ENCODE results near the gene BBS9.

BBS9 gene

DNA sequence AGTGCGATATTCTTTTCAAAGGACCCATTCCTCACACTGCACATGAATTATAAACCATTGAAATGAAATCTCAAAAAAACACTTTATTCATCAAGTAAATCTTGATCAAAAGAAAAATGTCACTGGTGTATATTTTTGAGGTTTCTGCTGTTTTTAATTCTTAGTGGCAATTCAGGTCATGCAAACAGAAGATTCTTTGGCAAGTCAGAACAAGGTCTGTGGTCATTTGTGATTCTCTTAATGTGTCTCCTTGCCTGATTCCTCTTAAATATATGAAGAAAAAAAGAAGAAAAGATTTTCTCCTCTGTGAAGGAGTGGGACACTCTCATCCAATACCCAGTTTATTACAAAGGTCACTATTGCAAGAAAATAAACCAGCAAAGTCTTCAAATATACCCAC, 467.8 kb downstream of the BBS9 start:
- H3K27ac ChIP-seq = no peak overlapping the region
- TF ChIP-seq, protein P1, sequence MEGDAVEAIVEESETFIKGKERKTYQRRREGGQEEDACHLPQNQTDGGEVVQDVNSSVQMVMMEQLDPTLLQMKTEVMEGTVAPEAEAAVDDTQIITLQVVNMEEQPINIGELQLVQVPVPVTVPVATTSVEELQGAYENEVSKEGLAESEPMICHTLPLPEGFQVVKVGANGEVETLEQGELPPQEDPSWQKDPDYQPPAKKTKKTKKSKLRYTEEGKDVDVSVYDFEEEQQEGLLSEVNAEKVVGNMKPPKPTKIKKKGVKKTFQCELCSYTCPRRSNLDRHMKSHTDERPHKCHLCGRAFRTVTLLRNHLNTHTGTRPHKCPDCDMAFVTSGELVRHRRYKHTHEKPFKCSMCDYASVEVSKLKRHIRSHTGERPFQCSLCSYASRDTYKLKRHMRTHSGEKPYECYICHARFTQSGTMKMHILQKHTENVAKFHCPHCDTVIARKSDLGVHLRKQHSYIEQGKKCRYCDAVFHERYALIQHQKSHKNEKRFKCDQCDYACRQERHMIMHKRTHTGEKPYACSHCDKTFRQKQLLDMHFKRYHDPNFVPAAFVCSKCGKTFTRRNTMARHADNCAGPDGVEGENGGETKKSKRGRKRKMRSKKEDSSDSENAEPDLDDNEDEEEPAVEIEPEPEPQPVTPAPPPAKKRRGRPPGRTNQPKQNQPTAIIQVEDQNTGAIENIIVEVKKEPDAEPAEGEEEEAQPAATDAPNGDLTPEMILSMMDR (IDR thresholded peaks at IDR 0.05) = no peak
- no peaks in the 10 kb centered on the region for H3K27me3 ChIP-seq
- no peaks in the 10 kb centered on the region for H3K36me3 ChIP-seq
- H3K9me3 ChIP-seq = no peaks in the 10 kb centered on the region
- no peak overlapping the region for H3K4me3 ChIP-seq (ENCODE audit: low read depth in 1 of 2, low read length in 1 of 2)
- peaks cover 5 to 18% of the 10 kb centered on the region in 2 experiments for H3K4me1 ChIP-seq (ENCODE audit: control insufficient read depth in 1 of 2, insufficient read depth in 1 of 2, low read depth in 1 of 2, low read length in 1 of 2)

DNA sequence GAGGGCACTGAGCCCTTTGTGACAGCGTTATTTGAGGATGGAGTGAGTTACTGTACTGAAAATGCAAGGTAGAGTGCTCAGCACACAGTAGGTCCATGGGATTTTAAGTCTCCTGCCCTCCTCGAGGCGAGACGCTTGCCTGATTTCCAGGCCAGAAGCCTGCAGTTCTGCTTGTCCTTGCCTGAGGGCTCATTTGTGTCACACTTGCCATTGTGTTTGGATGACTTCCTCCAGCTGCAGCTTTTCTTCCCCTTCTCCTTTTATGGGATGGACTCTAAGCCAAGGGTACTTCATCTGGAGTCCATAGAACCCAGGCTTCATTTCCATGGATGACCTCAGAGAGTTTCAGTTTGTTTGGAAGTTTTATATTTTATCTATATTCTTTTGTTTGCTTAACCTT, 471.7 kb downstream of the BBS9 start:
- Histone ChIP-seq H3K4me3 (ENCODE audit: low read depth in 1 of 2, low read length in 1 of 2) (no peak overlapping the region), H3K27me3 (no peaks in the 10 kb centered on the region), H3K9me3 (no peaks in the 10 kb centered on the region), H3K27ac (no peak overlapping the region), H3K36me3 (no peaks in the 10 kb centered on the region), H3K4me1 (ENCODE audit: control insufficient read depth in 1 of 2, insufficient read depth in 1 of 2, low read depth in 1 of 2, low read length in 1 of 2) (no peaks in the 10 kb centered on the region)
- TF ChIP-seq, protein P1 (IDR thresholded peaks at IDR 0.05) = no peak

- no peaks in the 10 kb centered on the region for H3K36me3 ChIP-seq
- no peaks in the 10 kb centered on the region for H3K27me3 ChIP-seq
- H3K4me1 ChIP-seq (ENCODE audit: control insufficient read depth in 1 of 2, insufficient read depth in 1 of 2, low read depth in 1 of 2, low read length in 1 of 2) = no peaks in the 10 kb centered on the region
- H3K27ac ChIP-seq = no peak overlapping the region
- no peaks in the 10 kb centered on the region for H3K9me3 ChIP-seq
- no peak overlapping the region for H3K4me3 ChIP-seq (ENCODE audit: low read depth in 1 of 2, low read length in 1 of 2)
- TF ChIP-seq, protein P1 (IDR thresholded peaks at IDR 0.05) = no peak
Observed at GRCh38 chr7:33601884-33602283, 472.5 kb downstream of the BBS9 start.

- Histone ChIP-seq H3K27me3 (no peaks in the 10 kb centered on the region), H3K9me3 (no peaks in the 10 kb centered on the region), H3K27ac (no peak overlapping the region), H3K4me1 (ENCODE audit: control insufficient read depth in 1 of 2, insufficient read depth in 1 of 2, low read depth in 1 of 2, low read length in 1 of 2) (no peaks in the 10 kb centered on the region), H3K36me3 (no peaks in the 10 kb centered on the region), H3K4me3 (ENCODE audit: low read depth in 1 of 2, low read length in 1 of 2) (no peak overlapping the region)
- TF ChIP-seq, protein P1 (IDR thresholded peaks at IDR 0.05) = no peak
Observed at GRCh38 chr7:33604056-33604455, 474.7 kb downstream of the BBS9 start.

- no peaks in the 10 kb centered on the region for H3K4me1 ChIP-seq (ENCODE audit: control insufficient read depth in 1 of 2, insufficient read depth in 1 of 2, low read depth in 1 of 2, low read length in 1 of 2)
- no peak overlapping the region for H3K27ac ChIP-seq
- no peaks in the 10 kb centered on the region for H3K36me3 ChIP-seq
- no peaks in the 10 kb centered on the region for H3K27me3 ChIP-seq
- TF ChIP-seq, protein P1 (IDR thresholded peaks at IDR 0.05) = no peak
- no peaks in the 10 kb centered on the region for H3K9me3 ChIP-seq
- no peak overlapping the region for H3K4me3 ChIP-seq (ENCODE audit: low read depth in 1 of 2, low read length in 1 of 2)
Observed at GRCh38 chr7:33610918-33611317, 481.6 kb downstream of the BBS9 start.

DNA sequence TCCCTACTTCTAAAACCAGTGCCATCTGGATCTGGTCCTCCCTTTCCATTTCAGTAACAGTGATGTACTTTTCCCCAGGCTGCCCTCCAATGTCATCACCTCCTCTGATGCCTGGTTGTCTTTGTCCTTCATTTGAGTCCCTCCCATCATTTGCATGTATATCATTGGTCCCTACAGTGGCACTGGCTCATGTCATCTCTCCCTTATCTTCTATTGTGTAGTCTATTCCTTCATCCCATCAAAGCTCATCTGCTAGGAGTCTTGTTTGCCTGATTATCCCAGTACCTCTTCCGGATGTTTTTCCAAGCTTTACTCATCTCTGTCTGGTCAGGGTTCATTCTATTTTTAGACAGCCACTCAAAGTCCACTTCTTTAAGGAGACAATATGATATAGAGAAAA, 483.1 kb downstream of the BBS9 start:
- H3K27me3 ChIP-seq = no peaks in the 10 kb centered on the region
- TF ChIP-seq, protein P1 (IDR thresholded peaks at IDR 0.05) = no peak
- no peaks in the 10 kb centered on the region for H3K36me3 ChIP-seq
- no peaks in the 10 kb centered on the region for H3K4me1 ChIP-seq (ENCODE audit: control insufficient read depth in 1 of 2, insufficient read depth in 1 of 2, low read depth in 1 of 2, low read length in 1 of 2)
- no peak overlapping the region for H3K27ac ChIP-seq
- no peak overlapping the region for H3K4me3 ChIP-seq (ENCODE audit: low read depth in 1 of 2, low read length in 1 of 2)
- no peaks in the 10 kb centered on the region for H3K9me3 ChIP-seq
